ENCODE results near the gene KIAA0232.

Gene KIAA0232

GRCh38 chr4:6806924-6807626 lies 24.5 kb downstream of the KIAA0232 start:
- DNase-seq (ENCODE audit: extremely low spot score): no peak
- POLR2A ChIA-PET: interaction anchor here (0.6 kb wide), 1 partner anchor 19 kb away, joined by 3 read pairs; no protein-coding TSS in a partner anchor
- TF ChIP-seq HDGF (IDR thresholded peaks at IDR 0.05; ENCODE audit: borderline replicate concordance) (no peak), FOXM1 (IDR thresholded peaks at IDR 0.05; ENCODE audit: borderline replicate concordance) (no peak)
- CTCF ChIA-PET: interaction anchor here (0.6 to 0.7 kb wide), 2 partner anchors 11 to 259 kb away, joined by 3 to 4 read pairs; no protein-coding TSS in a partner anchor

- TF ChIP-seq TARDBP (IDR thresholded peaks at IDR 0.05) (no peak), FOXA1 (IDR thresholded peaks at IDR 0.05) (no peak), ARNT (IDR thresholded peaks at IDR 0.05) (no peak), FOXM1 (IDR thresholded peaks at IDR 0.05; ENCODE audit: borderline replicate concordance) (no peak), CTBP1 (IDR thresholded peaks at IDR 0.05; ENCODE audit: borderline replicate concordance) (no peak), LEF1 (IDR thresholded peaks at IDR 0.05; ENCODE audit: borderline replicate concordance) (no peak), ELF4 (IDR thresholded peaks at IDR 0.05) (no peak), PKNOX1 (IDR thresholded peaks at IDR 0.05) (no peak), BHLHE40 (IDR thresholded peaks at IDR 0.05; ENCODE audit: borderline replicate concordance) (no peak), NFRKB (IDR thresholded peaks at IDR 0.05) (no peak), SUZ12 (IDR thresholded peaks at IDR 0.05) (no peak), ZNF384 (IDR thresholded peaks at IDR 0.05) (no peak), FOXK2 (IDR thresholded peaks at IDR 0.05) (no peak), HDGF (IDR thresholded peaks at IDR 0.05; ENCODE audit: borderline replicate concordance) (no peak), L3MBTL2 (conservative IDR thresholded peaks at IDR 0.05) (no peak), SP1 (IDR thresholded peaks at IDR 0.05) (no peak)
- ChIA-PET POLR2A (no interaction called here), CTCF (no interaction called here)
- DNase-seq (ENCODE audit: extremely low spot score): no peak
These were observed 25.7 kb downstream of the KIAA0232 start for GRCh38 chr4:6808259-6808658.

- DNase-seq (ENCODE audit: extremely low spot score): no peak
- ChIA-PET CTCF (no interaction called here), POLR2A (interaction anchor here (1.1 kb wide), 1 partner anchor 15 kb away, joined by 3 read pairs; no protein-coding TSS in a partner anchor)
- TF ChIP-seq ELF4 (IDR thresholded peaks at IDR 0.05) (no peak), FOXA1 (IDR thresholded peaks at IDR 0.05) (no peak), TARDBP (IDR thresholded peaks at IDR 0.05) (no peak), SUZ12 (IDR thresholded peaks at IDR 0.05) (no peak), ZNF384 (IDR thresholded peaks at IDR 0.05) (no peak), L3MBTL2 (conservative IDR thresholded peaks at IDR 0.05) (no peak), FOXK2 (IDR thresholded peaks at IDR 0.05) (no peak), CTBP1 (IDR thresholded peaks at IDR 0.05; ENCODE audit: borderline replicate concordance) (no peak), FOXM1 (IDR thresholded peaks at IDR 0.05; ENCODE audit: borderline replicate concordance) (no peak), HDGF (IDR thresholded peaks at IDR 0.05; ENCODE audit: borderline replicate concordance) (no peak), LEF1 (IDR thresholded peaks at IDR 0.05; ENCODE audit: borderline replicate concordance) (no peak), SP1 (IDR thresholded peaks at IDR 0.05) (no peak), PKNOX1 (IDR thresholded peaks at IDR 0.05) (no peak), ARNT (IDR thresholded peaks at IDR 0.05) (no peak), BHLHE40 (IDR thresholded peaks at IDR 0.05; ENCODE audit: borderline replicate concordance) (no peak), NFRKB (IDR thresholded peaks at IDR 0.05) (no peak)
These were observed 28.6 kb downstream of the KIAA0232 start for GRCh38 chr4:6811165-6811564.

- ChIA-PET CTCF (no interaction called here), POLR2A (no interaction called here)
- TF ChIP-seq L3MBTL2 (conservative IDR thresholded peaks at IDR 0.05) (no peak), FOXM1 (IDR thresholded peaks at IDR 0.05; ENCODE audit: borderline replicate concordance) (no peak), FOXA1 (IDR thresholded peaks at IDR 0.05) (no peak), SP1 (IDR thresholded peaks at IDR 0.05) (no peak), TARDBP (IDR thresholded peaks at IDR 0.05) (no peak), CTBP1 (IDR thresholded peaks at IDR 0.05; ENCODE audit: borderline replicate concordance) (no peak), BHLHE40 (IDR thresholded peaks at IDR 0.05; ENCODE audit: borderline replicate concordance) (no peak), ARNT (IDR thresholded peaks at IDR 0.05) (no peak), ZNF384 (IDR thresholded peaks at IDR 0.05) (no peak), PKNOX1 (IDR thresholded peaks at IDR 0.05) (no peak), SUZ12 (IDR thresholded peaks at IDR 0.05) (no peak), FOXK2 (IDR thresholded peaks at IDR 0.05) (no peak), HDGF (IDR thresholded peaks at IDR 0.05; ENCODE audit: borderline replicate concordance) (no peak), LEF1 (IDR thresholded peaks at IDR 0.05; ENCODE audit: borderline replicate concordance) (no peak), NFRKB (IDR thresholded peaks at IDR 0.05) (no peak)
- DNase-seq (ENCODE audit: extremely low spot score): no peak
These were observed 30.2 kb downstream of the KIAA0232 start for GRCh38 chr4:6812766-6813165.

GRCh38 chr4:6813725-6814124 lies 31.2 kb downstream of the KIAA0232 start:
- DNase-seq (ENCODE audit: extremely low spot score): no peak
- no peak for TF ChIP-seq ZNF384 (IDR thresholded peaks at IDR 0.05)
- no peak for TF ChIP-seq SUZ12 (IDR thresholded peaks at IDR 0.05)
- no peak for TF ChIP-seq NFRKB (IDR thresholded peaks at IDR 0.05)
- TF ChIP-seq LEF1 (IDR thresholded peaks at IDR 0.05; ENCODE audit: borderline replicate concordance): no peak
- ChIA-PET POLR2A (no interaction called here), CTCF (interaction anchor here (1.3 kb wide), 1 partner anchor 14 kb away, joined by 4 read pairs; no protein-coding TSS in a partner anchor)

Measured in HEK293T (cell line).